ENCODE measurements around the gene PROX2.

GRCh38 chr14:74860899-74861733 lies 14.8 kb downstream of the PROX2 start:
- TF ChIP-seq CTCF (IDR thresholded peaks at IDR 0.05 in 8 of 11, conservative IDR thresholded peaks at IDR 0.05 in 3 of 11) (peak; percentile 75 to 95 (median 91)), POLR2A (IDR thresholded peaks at IDR 0.05) (no peak)

All from spleen (tissue), 7 donors.